OCI-LY1 (cell line): Measurements from ENCODE around the gene SCAF8.
A peak's percentile ranks its signal among the peaks of the same experiment; 100 is the strongest.

Source experiments
- H2AFZ ChIP-seq: fragments of 200-600 bp; sonication (generic), shearing (Covaris generic); 2 replicates; pipeline ENCODE4 v1.6.0; 2014; ENCODE audit warnings: antibody characterized with exemption, mild to moderate bottlenecking, low read length
- H3F3A ChIP-seq: fragments of 200-600 bp; sonication (generic), shearing (Covaris generic); 2 replicates; pipeline ENCODE4 v1.6.0; 2014; ENCODE audit warnings: mild to moderate bottlenecking, antibody characterized with exemption, low read length, moderate library complexity; ENCODE audit not compliant: insufficient read depth
- H3K27ac ChIP-seq: fragments of 200-600 bp; sonication (generic); 2 replicates; pipeline ENCODE4 v1.5.1; 2014; ENCODE audit warnings: low read length, mixed run types, mild to moderate bottlenecking, low read depth; ENCODE audit not compliant: poor library complexity, severe bottlenecking
- H3K27me3 ChIP-seq: fragments of 200-600 bp; sonication (generic); 2 replicates; pipeline ENCODE4 v1.6.0; 2014; ENCODE audit warnings: antibody characterized with exemption, mild to moderate bottlenecking, low read length, moderate library complexity; ENCODE audit not compliant: insufficient read depth
- H3K36me3 ChIP-seq: fragments of 200-600 bp; sonication (generic); 2 replicates; pipeline ENCODE4 v1.6.1; 2014; ENCODE audit warnings: mild to moderate bottlenecking, antibody characterized with exemption, low read length, moderate library complexity, mixed read lengths; ENCODE audit not compliant: insufficient read depth
- H3K4me1 ChIP-seq: fragments of 200-600 bp; sonication (generic); 2 replicates; pipeline ENCODE4 v1.5.1; 2014; ENCODE audit warnings: mild to moderate bottlenecking, low read length, moderate library complexity; ENCODE audit not compliant: insufficient read depth, severe bottlenecking
- H3K4me2 ChIP-seq: fragments of 200-600 bp; sonication (generic), shearing (Covaris generic); 2 replicates; pipeline ENCODE4 v1.6.1; 2014; ENCODE audit warnings: low read length
- H3K4me3 ChIP-seq: fragments of 200-600 bp; sonication (generic); 2 replicates; pipeline ENCODE4 v1.5.1; 2014; ENCODE audit warnings: low read length, low read depth, mild to moderate bottlenecking, mixed read lengths; ENCODE audit not compliant: poor library complexity, severe bottlenecking
- H3K79me2 ChIP-seq: fragments of 200-600 bp; shearing (Covaris generic); 2 replicates; pipeline ENCODE4 v1.6.1; 2016; ENCODE audit warnings: mixed run types, low read length, mixed read lengths; ENCODE audit not compliant: insufficient read depth
- H3K9ac ChIP-seq: fragments of 200-600 bp; sonication (generic), shearing (Covaris generic); 2 replicates; pipeline ENCODE4 v1.6.1; 2014; ENCODE audit warnings: mild to moderate bottlenecking, low read length, mixed read lengths
- H3K9me2 ChIP-seq: fragments of 200-600 bp; sonication (generic), shearing (Covaris generic); 2 replicates; pipeline ENCODE4 v1.6.1; 2014; ENCODE audit warnings: low read depth, mild to moderate bottlenecking, low read length, mixed read lengths
- H3K9me3 ChIP-seq: fragments of 200-600 bp; shearing (Covaris generic); 2 replicates; pipeline ENCODE4 v1.6.1; 2014; ENCODE audit warnings: low read length, mixed read lengths
- H4K20me1 ChIP-seq: fragments of 200-600 bp; sonication (generic), shearing (Covaris generic); 2 replicates; pipeline ENCODE4 v1.6.0; 2016; ENCODE audit warnings: mild to moderate bottlenecking, low read length; ENCODE audit not compliant: insufficient read depth
- EZH2 ChIP-seq: fragments of 200-600 bp; sonication (generic), shearing (Covaris generic); IDR thresholded peaks from 2 replicates; pipeline ENCODE4 v1.8.0; 2017; ENCODE audit warnings: borderline replicate concordance, mixed run types, mild to moderate bottlenecking, antibody characterized with exemption, low read length, moderate library complexity, mixed read lengths
- TF ChIP-seq, protein P1 (sequence below): fragments of 200-600 bp; sonication (generic), shearing (Covaris generic); IDR thresholded peaks from 2 replicates; pipeline ENCODE4 v1.5.1; 2017; ENCODE audit warnings: mild to moderate bottlenecking, antibody characterized with exemption, low read length, moderate library complexity, mixed read lengths

SCAF8 gene

DNA sequence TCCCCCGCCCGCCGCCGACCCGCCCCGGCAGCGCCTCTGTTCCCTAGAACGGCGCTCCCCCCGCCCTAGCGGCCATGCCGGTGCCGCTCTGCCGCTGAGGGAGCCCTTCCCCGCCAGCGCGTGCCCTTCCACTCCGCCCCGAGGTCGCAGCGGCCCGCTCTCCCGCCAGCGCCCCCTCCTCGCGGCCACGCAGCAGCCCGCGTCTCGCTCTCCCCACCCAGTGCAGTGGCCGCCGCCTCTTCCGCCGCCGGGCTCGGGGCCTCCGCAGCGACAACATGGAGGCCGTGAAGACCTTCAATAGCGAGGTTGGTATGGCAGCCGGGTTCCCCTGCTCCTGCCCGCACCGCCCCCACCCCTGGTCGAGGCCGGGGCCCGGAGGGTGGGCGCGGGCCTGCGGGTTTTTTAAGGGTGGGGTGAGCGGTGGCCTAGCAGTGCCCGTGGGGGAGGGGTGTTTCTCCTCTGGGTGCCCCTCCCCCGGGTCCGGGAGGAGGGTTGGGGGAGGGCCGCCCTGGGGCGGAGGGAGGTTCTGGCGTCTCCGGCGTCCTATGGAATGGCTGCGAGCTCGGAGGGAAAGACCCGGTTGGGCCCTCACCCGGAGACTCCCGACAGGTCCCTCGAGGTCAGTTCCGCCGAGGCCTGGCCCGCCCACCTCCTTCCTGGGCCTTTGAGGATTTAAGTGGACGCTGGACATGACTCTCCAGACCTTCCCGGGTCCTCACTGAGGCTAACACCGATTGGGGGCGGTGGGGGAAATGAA lies 588 bp downstream of the SCAF8 start:
- Histone ChIP-seq H3K27me3 (no peaks in the 10 kb centered on the region), H2AFZ (no peak overlapping the region), H4K20me1 (no peaks in the 10 kb centered on the region), H3K79me2 (peaks cover 48% of the 10 kb centered on the region), H3K4me2 (peak overlapping the region; percentile 79), H3K9me2 (no peaks in the 10 kb centered on the region), H3K4me1 (peaks cover 51% of the 10 kb centered on the region), H3F3A (no peaks in the 10 kb centered on the region), H3K9me3 (no peaks in the 10 kb centered on the region), H3K36me3 (peaks cover 13% of the 10 kb centered on the region), H3K4me3 (peak overlapping the region; percentile 90), H3K9ac (peak overlapping the region; percentile 89), H3K27ac (peak overlapping the region; percentile 70)
- no peak for TF ChIP-seq EZH2
- TF ChIP-seq, protein P1, sequence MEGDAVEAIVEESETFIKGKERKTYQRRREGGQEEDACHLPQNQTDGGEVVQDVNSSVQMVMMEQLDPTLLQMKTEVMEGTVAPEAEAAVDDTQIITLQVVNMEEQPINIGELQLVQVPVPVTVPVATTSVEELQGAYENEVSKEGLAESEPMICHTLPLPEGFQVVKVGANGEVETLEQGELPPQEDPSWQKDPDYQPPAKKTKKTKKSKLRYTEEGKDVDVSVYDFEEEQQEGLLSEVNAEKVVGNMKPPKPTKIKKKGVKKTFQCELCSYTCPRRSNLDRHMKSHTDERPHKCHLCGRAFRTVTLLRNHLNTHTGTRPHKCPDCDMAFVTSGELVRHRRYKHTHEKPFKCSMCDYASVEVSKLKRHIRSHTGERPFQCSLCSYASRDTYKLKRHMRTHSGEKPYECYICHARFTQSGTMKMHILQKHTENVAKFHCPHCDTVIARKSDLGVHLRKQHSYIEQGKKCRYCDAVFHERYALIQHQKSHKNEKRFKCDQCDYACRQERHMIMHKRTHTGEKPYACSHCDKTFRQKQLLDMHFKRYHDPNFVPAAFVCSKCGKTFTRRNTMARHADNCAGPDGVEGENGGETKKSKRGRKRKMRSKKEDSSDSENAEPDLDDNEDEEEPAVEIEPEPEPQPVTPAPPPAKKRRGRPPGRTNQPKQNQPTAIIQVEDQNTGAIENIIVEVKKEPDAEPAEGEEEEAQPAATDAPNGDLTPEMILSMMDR: no peak

- Histone ChIP-seq H3K4me2 (peak overlapping the region; percentile 37; the same call in 1 of the 2 replicates), H4K20me1 (no peaks in the 10 kb centered on the region), H3K27me3 (no peaks in the 10 kb centered on the region), H3K4me1 (peaks cover 58% of the 10 kb centered on the region), H3K79me2 (peaks cover 78% of the 10 kb centered on the region), H3K9ac (no peak overlapping the region), H3K9me2 (no peaks in the 10 kb centered on the region), H3K27ac (no peak overlapping the region), H3K9me3 (no peaks in the 10 kb centered on the region), H3F3A (no peaks in the 10 kb centered on the region), H2AFZ (no peak overlapping the region), H3K4me3 (no peak overlapping the region), H3K36me3 (peaks cover 25% of the 10 kb centered on the region)
- no peak for TF ChIP-seq EZH2
- TF ChIP-seq, protein P1: no peak
Measured at GRCh38 chr6:154736618-154737259, 3.5 kb downstream of the SCAF8 start.

DNA sequence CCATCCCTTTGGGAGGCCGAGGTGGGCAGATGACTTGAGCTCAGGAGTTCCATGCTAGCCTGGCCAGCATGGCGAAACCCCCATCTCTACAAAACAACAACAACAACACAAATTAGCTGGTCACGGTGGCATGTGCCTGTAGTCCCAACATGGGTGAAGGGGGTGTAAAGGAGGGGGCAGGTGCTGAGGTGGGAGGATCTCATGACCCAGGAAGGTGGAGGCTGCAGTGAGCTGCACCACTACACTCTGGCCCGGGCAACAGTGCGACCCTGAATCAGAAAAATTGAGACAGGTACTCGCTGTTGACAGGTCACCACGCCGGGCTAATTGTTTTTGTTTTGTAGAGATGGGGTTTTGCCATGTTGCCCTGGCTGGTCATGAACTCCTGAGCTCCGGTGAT lies 4.2 kb downstream of the SCAF8 start:
- peaks cover 32% of the 10 kb centered on the region for H3K36me3 ChIP-seq
- H3K4me1 ChIP-seq: peaks cover 55% of the 10 kb centered on the region
- H3K4me3 ChIP-seq: no peak overlapping the region
- no peaks in the 10 kb centered on the region for H3F3A ChIP-seq
- H4K20me1 ChIP-seq: no peaks in the 10 kb centered on the region
- no peak overlapping the region for H3K9ac ChIP-seq
- TF ChIP-seq, protein P1: no peak
- no peak for TF ChIP-seq EZH2
- peaks cover 85% of the 10 kb centered on the region for H3K79me2 ChIP-seq
- no peak overlapping the region for H3K27ac ChIP-seq
- no peaks in the 10 kb centered on the region for H3K27me3 ChIP-seq
- no peaks in the 10 kb centered on the region for H3K9me2 ChIP-seq
- peak overlapping the region; percentile 37; the same call in 1 of the 2 replicates for H3K4me2 ChIP-seq
- H3K9me3 ChIP-seq: no peaks in the 10 kb centered on the region
- H2AFZ ChIP-seq: no peak overlapping the region
